ENCODE measurements around the gene EEF1A1. TPM values are rescaled to one million over a fixed set of nuclear protein-coding genes. Genes with fewer than 3 reads are reported as not detected.
"Not testable (repeated sequence)": the region's sequence is repeated elsewhere in the genome, so short reads cannot be mapped to it uniquely, and the experiment has no call there.

EEF1A1 gene
- total RNA-seq, 1 experiment from 2014 or later: 8,683 TPM

DNA sequence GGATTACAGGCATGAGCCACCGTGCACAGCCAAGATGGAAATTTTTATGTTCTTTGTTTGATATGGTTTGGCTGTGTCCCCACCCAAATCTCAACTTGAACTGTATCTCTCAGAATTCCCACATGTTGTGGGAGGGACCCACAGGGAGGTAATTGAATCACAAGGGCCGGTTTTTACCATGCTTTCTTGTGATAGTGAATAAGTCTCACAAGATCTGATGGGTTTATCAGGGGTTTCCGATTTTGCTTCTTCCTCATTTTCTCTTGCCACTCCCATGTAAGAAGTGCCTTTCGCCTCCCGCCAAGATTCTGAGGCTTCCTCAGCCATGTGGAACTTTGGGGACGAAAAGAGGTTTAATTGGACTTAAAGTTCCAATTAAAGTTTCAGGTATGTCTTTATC lies 14.6 kb downstream of the EEF1A1 start:
- no peak for DNase-seq (ENCODE audit: low spot score)

DNA sequence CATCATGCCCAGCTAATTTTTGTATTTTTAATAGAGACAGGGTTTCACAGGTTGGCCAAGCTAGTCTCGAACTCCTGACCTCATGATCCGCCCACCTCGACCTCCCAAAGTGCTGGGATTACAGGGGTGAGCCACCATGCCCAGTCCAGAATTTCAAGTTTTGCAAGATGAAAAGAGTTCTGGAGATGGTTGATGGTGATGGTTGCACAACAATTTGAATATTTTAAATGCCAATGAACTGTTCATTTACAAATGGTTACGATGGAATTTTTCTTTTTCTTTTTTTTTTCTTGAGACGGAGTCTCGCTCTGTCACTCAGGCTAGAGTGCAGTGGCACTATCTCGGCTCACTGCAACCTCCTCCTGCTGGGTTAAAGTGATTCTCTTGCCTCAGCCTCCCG lies 15.1 kb downstream of the EEF1A1 start:
- DNase-seq (ENCODE audit: low spot score): not testable (repeated sequence)

DNA sequence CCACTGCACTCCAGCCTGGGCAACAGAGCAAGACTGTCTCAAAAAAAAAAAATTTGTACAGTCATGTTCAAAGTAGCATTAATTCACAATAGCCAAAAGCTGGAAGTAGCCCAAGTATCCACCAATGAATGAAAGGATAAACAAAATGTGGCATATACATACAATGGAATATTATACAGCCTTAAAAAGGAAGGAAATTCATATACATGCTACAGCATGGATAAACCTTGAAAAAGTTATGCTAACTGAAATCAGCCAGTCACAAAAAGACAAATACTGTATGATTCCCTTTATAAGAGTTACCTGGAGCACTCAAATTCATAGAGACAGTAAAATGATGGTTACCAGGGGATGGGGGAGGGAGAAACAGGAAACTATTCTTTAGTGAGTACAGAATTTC lies 15.7 kb downstream of the EEF1A1 start:
- no peak for DNase-seq (ENCODE audit: low spot score)

DNA sequence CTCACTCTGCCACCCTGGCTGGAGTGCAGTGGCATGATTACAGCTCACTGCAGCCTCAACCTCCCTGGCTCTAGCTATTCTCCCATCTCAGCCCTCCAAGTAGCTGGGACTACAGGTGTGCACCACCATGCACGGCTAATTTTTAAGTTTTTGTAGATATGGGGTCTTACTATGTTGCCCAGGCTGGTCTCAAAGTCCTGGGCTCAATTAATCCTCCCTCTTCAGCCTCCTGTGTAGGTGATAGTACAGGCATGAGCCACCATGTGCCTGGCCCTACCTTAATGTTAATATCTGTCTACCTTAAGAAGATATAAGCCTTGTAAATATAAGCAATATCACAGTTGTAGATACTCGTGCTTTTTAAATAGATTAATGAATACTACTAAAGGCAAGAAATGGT lies 16.7 kb downstream of the EEF1A1 start:
- DNase-seq (ENCODE audit: low spot score): no peak

DNA sequence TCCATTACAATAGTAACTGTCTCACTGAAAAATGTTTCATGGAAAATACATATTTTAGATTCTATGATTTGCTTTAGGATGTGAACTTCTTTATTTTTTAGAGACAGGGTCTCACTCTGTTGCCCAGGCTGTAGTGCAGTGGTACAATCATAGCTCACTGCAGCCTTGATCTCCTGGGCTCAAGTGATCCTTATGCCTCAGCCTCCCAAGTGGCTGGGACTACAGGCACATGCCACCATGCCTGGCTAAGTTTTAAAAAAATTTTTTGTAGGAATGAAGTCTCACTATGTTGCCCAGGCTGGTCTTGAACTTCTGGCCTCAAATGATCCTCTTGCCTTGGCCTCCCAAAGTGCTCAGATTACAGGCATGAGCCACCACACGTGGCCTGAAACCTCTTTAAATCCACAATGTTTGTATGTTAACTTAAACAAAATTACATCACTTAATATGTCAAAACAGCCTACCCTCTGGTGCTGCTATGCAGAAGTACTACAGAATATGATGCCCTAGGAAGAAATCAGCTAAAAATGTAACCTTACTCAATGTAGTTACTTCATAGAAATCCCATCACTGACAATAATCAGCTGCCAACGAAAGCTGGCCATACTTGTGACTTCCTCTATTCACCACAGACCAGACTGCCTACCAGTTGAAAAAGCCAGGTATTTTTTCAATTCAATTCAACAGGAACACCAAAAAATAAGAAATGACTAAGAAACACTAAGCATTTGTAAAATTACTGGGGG lies 17.6 kb downstream of the EEF1A1 start:
- no peak for DNase-seq (ENCODE audit: low spot score)

DNA sequence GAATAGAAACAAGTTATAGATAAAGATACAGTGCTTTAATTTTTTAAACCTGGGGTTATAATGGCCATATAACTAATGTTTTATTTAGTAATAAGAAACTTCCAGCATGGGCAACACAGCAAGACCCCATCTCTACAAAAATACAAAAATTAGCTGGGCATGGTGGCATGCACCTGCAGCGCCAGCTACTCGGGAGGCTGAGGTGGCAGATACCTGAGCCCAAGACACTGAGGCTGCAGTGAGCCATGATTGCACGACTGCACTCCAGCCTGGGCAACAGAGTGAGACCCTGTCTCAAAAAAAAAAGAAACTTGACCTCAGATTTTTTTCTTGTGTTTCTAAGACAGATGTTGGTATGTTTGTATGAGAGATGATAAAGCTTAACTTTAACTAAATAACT lies 22.9 kb downstream of the EEF1A1 start:
- no peak for DNase-seq (ENCODE audit: low spot score)

DNA sequence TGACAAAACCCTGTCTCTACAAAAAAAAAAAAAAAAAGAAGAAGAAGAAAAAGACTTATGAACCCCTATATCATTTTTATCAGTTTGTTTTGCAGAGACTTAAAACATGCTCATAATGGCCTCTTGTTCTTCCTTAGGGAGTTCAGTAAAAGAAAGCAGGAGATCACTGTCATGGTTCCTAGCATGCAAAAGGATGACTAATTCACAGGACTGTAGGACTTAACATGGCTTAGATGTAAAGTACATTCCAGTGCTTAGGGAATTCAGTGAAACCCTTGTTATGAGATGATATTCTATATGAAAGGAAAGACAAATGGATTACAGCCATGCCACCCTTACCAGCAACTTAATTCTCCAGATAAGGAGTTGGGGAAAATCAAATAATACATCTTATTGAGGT lies 29.5 kb downstream of the EEF1A1 start:
- DNase-seq (ENCODE audit: low spot score): no peak

DNA sequence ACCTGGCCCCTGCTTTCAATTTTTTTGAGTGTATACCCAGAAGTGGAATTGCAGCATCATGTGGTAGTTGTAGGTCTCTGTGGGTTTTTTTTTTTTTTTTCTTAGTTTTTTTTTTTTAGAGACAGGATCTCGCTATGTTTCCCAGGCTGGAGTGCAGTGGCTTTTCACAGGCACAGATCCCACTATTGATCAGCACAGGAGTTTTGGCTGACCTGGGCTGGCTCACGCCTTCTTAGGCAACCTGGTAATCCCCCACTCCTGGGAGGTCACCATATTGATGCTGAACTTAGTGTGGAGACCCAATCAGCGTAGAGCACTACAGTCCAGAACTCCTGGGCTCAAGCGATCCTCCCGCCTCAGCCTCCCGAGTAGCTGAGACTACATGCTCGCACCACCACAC lies 33.4 kb downstream of the EEF1A1 start:
- no peak for DNase-seq (ENCODE audit: low spot score)

DNA sequence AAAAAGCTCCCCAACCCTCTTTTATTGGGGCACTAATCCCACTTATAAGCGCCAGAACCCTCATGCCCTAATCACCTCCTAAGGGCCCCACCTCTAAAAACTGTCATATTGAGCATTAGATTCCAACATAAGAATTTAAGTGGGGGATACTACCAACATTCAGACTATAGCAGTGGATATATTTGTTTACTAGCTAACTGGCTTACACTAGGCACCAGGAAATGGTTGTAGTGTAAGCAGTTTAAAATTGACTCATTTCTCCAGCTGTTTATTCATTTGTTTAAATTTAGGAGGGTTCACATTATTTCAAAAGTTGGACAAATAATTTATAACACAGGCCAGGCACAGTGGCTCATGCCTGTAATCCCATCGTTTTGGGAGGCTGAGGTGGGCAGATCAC lies 36.4 kb downstream of the EEF1A1 start:
- no peak for DNase-seq (ENCODE audit: low spot score)

DNA sequence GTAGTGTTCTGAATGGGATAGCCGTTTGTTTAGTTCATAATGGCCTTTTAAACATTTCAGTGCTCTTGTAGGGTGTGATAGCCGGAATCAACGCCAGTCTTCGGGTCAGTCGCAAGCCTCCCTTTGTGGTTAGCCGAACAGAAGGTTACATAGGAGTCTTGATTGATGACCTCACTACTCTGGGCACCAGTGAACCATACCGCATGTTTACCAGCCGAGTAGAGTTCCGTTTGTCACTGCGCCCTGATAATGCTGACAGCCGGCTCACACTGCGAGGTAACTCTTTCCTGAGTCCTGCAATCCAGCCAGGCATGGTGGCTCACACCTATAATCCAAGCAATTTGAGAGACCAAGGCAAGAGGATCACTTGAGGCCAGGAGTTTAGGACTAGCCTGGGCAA lies 38.9 kb downstream of the EEF1A1 start:
- peak; percentile 77 for DNase-seq (ENCODE audit: low spot score)

DNA sequence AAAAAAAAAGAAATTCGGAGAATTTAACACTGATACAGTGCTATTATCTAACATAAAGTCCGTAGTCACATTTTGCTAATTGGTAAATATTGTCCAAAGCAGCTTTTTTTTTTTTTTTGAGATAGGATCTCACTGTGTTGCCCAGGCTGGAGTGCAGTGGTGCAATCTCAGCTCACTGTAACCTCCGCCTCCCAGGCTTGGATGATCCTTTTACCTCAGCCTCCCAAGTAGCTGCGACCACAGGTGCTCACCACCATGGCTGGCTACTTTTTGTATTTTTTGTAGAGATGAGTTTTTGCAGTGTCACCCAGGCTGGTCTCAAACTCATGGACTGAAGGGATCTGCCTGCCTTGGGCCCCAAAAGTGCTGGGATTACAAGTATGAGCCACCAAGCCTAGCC lies 43.4 kb downstream of the EEF1A1 start:
- DNase-seq (ENCODE audit: low spot score): no peak

DNA sequence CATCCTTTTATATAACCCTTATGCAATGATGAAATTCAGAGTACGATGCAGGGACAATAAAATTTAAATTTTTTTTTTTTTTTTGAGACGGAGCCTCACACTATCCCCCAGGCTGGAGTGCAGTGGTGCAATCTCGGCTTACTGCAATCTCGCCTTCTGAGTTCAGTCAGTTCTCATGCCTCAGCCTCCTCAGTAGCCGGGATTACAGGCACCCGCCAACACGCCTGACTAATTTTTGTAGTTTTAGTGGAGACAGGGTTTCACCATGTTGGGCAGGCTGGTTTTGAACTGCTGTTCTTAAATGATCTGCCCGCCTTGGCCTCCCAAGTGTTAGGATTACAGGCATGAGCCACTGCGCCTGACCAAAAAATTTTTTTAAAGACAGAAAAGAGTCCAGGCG lies 44.1 kb downstream of the EEF1A1 start:
- no peak for DNase-seq (ENCODE audit: low spot score)

DNA sequence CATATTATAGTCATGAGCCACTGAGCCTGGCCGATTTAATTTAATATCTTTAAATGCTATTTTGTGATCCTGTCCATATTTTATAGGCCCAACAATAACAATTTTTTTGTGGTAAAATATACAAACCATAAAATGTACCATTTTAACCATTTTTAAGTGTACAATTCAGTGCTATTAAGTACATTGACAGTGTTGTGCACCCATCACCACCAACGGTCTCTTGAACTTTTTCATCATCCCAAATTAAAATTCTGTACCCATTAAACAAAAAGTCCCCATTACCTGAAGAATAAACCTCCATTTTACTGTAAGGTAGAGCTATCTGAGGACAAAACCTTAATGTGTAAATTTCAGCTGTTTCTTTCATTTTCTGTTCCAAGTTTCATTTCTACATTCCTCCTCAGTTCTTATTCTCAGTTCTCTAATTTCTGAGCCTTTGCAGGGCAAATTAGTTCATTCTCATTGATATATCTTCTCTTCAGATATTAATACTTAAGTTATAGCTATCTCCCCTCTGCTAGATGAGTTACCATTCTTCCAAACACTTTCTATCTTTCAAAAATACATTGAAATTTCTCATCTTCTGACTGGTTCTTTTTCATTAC lies 49.0 kb downstream of the EEF1A1 start:
- no peak for DNase-seq (ENCODE audit: low spot score)

Other genes with a start within 250 kb of the EEF1A1 start
- gene DPPA5, start 166.8 kb downstream of the EEF1A1 start, total RNA-seq (2014; rRNA removed; shearing (Covaris generic)): not detected in 2 replicates
- gene KHDC3L, start 158.4 kb downstream of the EEF1A1 start, total RNA-seq (2014; rRNA removed; shearing (Covaris generic)): not detected in 2 replicates
- gene OOEP, start 151.1 kb downstream of the EEF1A1 start, total RNA-seq (2014; rRNA removed; shearing (Covaris generic)): not detected in 2 replicates
- not detected in 2 replicates for gene DDX43, start 126.2 kb downstream of the EEF1A1 start, total RNA-seq (2014; rRNA removed; shearing (Covaris generic))
- not detected in 2 replicates for gene CGAS, start 68.7 kb downstream of the EEF1A1 start, total RNA-seq (2014; rRNA removed; shearing (Covaris generic))
- 25.7 and 26.7 TPM in 2 replicates for gene MTO1, start 59.3 kb downstream of the EEF1A1 start, total RNA-seq (2014; rRNA removed; shearing (Covaris generic))
- 13.0 and 15.3 TPM in 2 replicates for gene SLC17A5, start 133.0 kb upstream of the EEF1A1 start, total RNA-seq (2014; rRNA removed; shearing (Covaris generic))
- 18.4 and 24.3 TPM in 2 replicates for gene CD109, start 175.2 kb upstream of the EEF1A1 start, total RNA-seq (2014; rRNA removed; shearing (Covaris generic))

All from A172 (cell line).